GM19240 (cell line): ENCODE measurements around the gene GSTA5.
"Not testable (repeated sequence)": the region's sequence is repeated elsewhere in the genome, so short reads cannot be mapped to it uniquely, and the experiment has no call there.

Experiments
- DNase-seq: peaks from one replicate; pipeline ENCODE4 v3.0.0; 2011; ENCODE audit warnings: low spot score; ENCODE audit not compliant: insufficient read length

Gene GSTA5

GRCh38 chr6:52789658-52790057 is 51.0 kb downstream of the GSTA5 start:
- DNase-seq, result not testable (repeated sequence)

GRCh38 chr6:52788478-52788877 is 52.1 kb downstream of the GSTA5 start:
- no peak for DNase-seq

- no peak for DNase-seq
Observed at GRCh38 chr6:52787917-52788316, 52.7 kb downstream of the GSTA5 start.

- no peak for DNase-seq
Observed at GRCh38 chr6:52786249-52786956, 54.2 kb downstream of the GSTA5 start.

- not testable (repeated sequence) for DNase-seq
Observed at GRCh38 chr6:52782696-52783274, 57.8 kb downstream of the GSTA5 start.

GRCh38 chr6:52782209-52782608 is 58.4 kb downstream of the GSTA5 start:
- DNase-seq, result not testable (repeated sequence)
